Hematopoietic multipotent progenitor cell treated with erythropoietin and hydrocortisone succinate and interleukin-3 and kit ligand, for 4 days (in vitro differentiated cells): ENCODE data around the gene POLDIP2.

Source experiments
- DNase-seq: peaks from one replicate; pipeline ENCODE4 v3.0.0-alpha.2; 2015

Gene POLDIP2

GRCh38 chr17:28315846-28316705 is 41.3 kb downstream of the POLDIP2 start:
- DNase-seq, result no peak

GRCh38 chr17:28313841-28314240 is 43.5 kb downstream of the POLDIP2 start:
- no peak for DNase-seq

GRCh38 chr17:28306954-28307401 is 50.3 kb downstream of the POLDIP2 start:
- no peak for DNase-seq

- DNase-seq, result no peak
These were observed 58.9 kb downstream of the POLDIP2 start for GRCh38 chr17:28298449-28298848.
